Measurements from ENCODE around the gene STEAP2. TPM values are rescaled to one million over a fixed set of nuclear protein-coding genes. Genes with fewer than 3 reads are reported as not detected.
"Not testable (repeated sequence)": the region's sequence is repeated elsewhere in the genome, so short reads cannot be mapped to it uniquely, and the experiment has no call there.

STEAP2 gene
- polyA plus RNA-seq, 4 donors: 8.1 to 18.3 (median 12.7) TPM

DNA sequence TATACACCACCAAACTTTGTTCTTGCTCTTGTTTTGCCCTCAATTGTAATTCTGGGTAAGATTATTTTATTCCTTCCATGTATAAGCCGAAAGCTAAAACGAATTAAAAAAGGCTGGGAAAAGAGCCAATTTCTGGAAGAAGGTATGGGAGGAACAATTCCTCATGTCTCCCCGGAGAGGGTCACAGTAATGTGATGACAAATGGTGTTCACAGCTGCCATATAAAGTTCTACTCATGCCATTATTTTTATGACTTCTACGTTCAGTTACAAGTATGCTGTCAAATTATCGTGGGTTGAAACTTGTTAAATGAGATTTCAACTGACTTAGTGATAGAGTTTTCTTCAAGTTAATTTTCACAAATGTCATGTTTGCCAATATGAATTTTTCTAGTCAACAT, 20.9 kb downstream of the STEAP2 start:
- no peak for DNase-seq (ENCODE audit: low read depth in 4 of 4, low spot score in 2 of 4)

DNA sequence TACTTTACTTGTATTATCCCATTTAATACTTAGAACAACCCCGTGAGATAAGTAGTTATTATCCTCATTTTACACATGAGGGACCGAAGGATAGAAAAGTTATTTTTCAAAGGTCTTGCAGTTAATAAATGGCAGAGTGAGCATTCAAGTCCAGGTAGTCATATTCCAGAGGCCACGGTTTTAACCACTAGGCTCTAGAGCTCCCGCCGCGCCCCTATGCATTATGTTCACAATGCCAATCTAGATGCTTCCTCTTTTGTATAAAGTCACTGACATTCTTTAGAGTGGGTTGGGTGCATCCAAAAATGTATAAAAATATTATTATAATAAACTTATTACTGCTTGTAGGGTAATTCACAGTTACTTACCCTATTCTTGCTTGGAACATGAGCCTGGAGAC, 22.0 kb downstream of the STEAP2 start:
- no peak for DNase-seq (ENCODE audit: low read depth in 4 of 4, low spot score in 2 of 4)

DNA sequence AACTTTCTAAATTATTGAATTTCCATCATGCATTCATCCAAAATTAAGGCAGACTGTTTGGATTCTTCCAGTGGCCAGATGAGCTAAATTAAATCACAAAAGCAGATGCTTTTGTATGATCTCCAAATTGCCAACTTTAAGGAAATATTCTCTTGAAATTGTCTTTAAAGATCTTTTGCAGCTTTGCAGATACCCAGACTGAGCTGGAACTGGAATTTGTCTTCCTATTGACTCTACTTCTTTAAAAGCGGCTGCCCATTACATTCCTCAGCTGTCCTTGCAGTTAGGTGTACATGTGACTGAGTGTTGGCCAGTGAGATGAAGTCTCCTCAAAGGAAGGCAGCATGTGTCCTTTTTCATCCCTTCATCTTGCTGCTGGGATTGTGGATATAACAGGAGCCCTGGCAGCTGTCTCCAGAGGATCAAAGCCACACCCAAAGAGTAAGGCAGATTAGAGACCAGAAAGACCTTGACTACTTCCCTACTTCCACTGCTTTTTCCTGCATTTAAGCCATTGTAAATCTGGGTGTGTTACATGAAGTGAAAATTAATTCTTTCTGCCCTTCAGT, 25.3 kb downstream of the STEAP2 start:
- no peak for DNase-seq (ENCODE audit: low read depth in 4 of 4, low spot score in 2 of 4)

DNA sequence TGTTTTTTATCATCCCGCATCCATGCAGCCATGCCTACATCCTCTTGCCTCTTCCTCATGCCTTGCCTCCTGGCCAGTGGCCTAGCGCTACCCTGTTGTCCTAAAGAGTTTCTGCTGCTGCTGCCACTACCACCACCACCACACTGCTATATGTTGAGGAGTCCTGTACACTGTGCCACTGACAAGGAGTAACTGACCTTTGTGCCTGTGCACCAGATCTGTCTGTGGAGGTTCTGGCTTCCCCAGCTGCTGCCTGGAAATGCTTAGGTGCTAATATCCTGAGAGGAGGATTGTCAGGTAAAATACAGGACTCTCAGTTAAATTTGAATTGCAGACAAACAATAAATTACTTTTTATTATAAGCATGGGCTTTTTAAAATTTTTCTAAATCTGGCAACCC, 26.5 kb downstream of the STEAP2 start:
- no peak for DNase-seq (ENCODE audit: low read depth in 4 of 4, low spot score in 2 of 4)

DNA sequence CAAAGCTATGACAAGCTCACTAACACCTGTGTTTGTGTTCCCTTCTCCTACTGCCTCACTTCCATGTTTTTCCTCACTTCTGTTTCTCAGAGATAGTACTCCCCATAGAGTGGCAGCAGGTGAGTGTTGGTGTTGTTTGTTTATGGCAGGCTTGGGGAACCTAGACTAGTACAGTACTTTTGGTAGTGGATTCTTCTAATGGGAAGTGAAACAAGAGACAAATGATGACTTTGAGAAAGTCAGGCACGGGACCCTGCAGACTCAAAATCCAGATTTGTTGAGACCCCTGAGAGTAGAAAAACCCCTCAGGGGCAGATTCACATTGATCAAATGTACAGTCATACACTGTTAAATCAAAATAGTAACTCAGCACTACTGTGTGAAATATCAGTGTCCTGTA, 27.0 kb downstream of the STEAP2 start:
- no peak for DNase-seq (ENCODE audit: low read depth in 4 of 4, low spot score in 2 of 4)

DNA sequence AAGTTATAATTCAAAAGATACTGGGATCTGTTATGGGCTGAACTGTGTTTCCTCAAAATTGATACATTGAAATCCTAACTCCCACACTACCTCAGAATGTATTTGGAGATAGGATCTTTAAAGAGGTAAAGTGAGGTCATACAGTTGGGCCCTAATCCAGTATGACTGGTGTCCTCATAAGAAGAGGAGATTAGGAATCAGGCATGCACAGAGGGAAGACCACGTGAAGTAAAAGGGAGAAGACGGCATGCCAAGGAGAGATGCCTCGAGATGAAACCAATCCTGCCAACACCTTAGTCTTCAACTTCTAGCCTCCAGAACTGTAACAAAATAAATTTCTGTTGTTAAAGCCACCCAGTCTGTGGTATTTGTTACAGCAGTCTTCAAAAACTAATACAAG, 27.5 kb downstream of the STEAP2 start:
- DNase-seq (ENCODE audit: low read depth in 4 of 4, low spot score in 2 of 4): no peak

DNA sequence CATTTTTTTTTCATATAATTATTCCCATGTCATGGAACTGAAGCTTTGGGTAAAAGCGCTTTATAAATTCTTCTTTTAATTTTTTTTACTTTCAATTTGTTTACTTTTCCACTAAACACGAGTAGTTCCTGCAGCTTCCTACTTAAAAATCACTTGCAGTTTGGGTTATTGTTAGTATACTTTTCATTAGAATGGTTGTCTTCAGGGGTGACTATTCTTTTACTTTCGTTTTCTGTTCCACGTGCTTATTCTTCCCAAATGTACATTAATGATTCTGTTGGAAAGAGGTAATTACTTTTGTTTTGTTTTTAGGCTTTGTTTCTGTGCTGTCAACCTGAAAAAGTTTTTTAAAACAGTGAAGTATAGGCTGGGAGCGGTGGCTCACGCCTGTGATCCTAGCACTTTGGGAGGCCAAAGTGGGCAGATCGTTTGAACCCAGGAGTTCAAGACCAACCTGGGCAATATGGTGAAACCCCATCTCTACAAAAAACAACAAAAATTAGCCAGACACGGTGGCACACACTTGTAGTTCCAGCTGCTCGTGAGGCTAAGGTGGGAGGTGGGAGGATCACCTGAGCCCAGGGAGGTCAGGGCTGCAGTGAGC, 28.2 kb downstream of the STEAP2 start:
- no peak for DNase-seq (ENCODE audit: low read depth in 4 of 4, low spot score in 2 of 4)

DNA sequence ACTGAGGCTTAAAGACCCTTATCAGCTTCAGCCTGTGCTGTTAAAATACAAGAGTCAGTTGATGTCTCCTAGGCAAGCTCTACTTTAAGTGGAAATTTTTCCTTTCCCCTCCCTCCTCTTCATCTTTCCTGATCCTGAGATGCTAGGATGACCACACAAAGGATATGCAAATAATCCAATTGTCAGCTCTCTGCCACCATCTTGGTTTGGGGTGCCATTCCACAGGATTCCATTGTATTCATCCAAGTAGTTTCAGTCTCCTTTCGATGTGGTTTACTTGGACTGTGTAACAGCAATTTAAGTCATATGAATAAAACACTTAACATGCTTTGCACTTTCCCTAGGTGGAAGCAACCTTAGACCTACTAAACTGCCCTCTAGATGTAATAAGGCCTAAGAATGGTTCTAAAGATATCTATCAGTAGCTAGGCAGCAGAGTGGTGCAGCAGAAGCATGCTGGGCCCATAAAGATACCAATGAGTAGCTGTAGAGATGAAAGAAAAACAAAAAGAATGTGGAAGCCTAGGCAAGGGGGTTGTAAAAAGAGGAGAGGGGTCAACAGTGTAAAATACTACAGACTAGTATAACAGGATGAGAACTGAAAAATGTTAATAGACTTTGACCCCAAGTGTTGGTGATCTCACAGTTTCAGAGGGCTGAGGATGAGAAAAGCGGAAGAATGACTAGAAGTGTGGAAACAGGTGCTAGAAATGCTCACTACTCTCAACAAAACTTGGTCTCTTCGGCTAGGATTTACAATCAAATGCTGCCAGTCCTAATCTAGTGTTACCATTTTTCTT, 31.0 kb downstream of the STEAP2 start:
- DNase-seq (ENCODE audit: low read depth in 4 of 4, low spot score in 2 of 4): no peak

DNA sequence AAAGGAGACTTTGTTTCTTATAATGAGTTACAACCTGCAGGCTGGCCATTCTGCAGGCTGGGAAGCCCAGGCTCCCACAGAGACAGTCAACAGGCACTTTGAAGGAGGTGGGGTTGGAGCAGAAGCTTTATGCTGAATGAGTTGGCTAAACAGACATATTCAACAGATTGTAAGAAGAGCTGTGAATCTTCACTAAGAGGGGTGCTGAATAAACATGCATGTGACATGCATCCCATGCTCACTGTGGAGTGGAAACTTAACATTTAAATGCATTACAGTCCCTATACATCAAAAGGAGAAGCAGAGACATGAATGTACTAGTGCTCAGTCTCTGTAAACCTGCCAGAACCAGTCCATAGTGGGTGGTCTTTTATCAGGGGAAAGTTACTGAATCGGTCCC, 32.0 kb downstream of the STEAP2 start:
- DNase-seq (ENCODE audit: low read depth in 4 of 4, low spot score in 2 of 4): no peak

DNA sequence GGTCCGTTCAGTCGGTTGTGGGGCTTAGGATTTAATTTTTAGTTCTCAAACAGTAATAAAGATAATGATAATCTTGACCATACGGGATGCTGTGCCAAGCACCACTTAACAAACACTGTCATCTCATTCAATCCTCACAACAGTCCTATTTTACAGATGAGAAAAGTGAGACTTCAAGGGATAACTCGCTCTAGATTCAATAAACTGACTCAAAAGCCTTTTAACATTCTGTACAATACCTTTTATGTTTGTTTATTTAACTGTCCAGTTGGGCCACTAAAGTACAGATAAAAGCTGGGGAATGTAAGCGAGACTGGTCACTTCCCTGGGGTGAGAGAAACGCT, 33.0 kb downstream of the STEAP2 start:
- DNase-seq (ENCODE audit: low read depth in 4 of 4, low spot score in 2 of 4): no peak

DNA sequence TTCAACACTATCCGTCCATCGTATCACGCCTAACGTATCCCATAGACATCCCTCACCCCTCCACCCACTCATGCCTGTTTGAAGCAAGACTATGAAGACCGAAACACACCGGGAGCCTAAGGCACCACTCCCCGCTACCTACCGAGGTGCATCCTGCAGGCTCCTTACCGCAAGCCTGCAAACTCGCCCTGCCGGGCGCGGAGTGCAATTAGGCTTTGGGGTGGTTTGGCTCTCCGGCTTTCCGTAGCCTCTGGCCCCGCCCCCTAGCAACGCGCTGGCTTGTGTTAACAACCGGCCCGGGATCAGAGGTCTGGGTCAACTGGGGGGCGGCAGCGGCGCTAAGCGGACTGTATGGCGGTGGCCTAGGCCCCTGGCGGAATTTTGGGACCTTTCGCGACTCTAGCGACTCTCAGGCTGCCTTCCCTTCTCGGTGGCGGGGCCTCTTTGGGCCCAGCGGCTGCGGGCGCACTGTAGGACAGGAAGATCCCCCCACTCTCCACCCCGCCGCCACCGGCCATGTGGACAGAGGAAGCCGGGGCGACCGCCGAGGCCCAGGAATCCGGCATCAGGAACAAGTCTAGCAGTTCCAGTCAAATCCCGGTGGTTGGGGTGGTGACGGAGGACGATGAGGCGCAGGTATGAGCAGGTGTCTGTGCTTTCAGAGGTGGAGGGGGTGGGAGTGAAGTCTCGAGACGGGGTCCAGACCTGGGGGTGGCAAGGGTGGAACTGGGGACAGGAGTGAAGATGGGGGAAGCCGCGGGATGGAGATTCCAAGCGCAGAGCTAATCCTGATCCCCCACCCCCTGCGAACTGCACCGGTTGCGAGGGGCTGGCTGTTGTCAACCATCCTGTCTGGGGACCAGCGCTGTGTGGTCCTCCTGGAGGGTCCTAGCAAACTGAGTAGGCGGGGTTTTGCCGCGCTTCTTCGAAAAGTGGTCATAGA, 33.6 kb downstream of the STEAP2 start, which contains the start of gene CFAP69:
Gene CFAP69 (plus strand): TSS at position 266 of the 943 bp plus-strand sequence. CDS start 251 bp downstream, at position 517.
- DNase-seq (ENCODE audit: low read depth in 4 of 4, low spot score in 2 of 4): peak; percentile 85 to 88 (median 86)

DNA sequence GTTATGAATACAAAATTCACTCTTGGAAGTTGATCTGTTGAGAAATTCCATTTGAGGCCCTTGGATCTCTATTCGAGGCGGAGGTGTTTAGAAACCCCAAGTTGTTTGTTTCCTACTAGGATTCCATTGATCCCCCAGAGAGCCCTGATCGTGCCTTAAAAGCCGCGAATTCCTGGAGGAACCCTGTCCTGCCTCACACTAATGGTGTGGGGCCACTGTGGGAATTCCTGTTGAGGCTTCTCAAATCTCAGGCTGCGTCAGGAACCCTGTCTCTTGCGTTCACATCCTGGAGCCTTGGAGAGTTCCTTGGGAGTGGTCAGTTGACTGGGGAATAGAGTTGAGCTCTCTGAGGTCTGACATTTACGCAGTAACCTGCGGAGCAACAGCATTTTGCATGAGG, 34.6 kb downstream of the STEAP2 start:
- no peak for DNase-seq (ENCODE audit: low read depth in 4 of 4, low spot score in 2 of 4)

DNA sequence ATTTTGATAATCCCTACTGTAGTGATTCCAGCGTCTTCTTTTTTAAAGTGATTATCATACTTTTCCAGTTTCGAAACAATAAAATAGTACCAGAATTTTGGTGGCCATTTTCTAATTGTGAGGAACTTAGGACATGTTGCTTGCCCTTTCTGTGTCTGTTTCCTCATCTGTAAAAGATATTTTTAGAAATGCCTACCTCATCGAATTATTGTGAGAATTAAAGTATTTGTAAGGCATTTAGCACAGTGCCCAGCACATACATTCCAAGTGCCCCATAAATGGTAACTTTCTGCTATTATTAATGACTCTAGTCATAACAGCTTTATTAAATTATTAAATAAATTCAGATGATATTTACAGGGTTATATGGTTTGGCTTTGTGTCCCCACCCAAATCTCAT, 37.2 kb downstream of the STEAP2 start:
- no peak for DNase-seq (ENCODE audit: low read depth in 4 of 4, low spot score in 2 of 4)

DNA sequence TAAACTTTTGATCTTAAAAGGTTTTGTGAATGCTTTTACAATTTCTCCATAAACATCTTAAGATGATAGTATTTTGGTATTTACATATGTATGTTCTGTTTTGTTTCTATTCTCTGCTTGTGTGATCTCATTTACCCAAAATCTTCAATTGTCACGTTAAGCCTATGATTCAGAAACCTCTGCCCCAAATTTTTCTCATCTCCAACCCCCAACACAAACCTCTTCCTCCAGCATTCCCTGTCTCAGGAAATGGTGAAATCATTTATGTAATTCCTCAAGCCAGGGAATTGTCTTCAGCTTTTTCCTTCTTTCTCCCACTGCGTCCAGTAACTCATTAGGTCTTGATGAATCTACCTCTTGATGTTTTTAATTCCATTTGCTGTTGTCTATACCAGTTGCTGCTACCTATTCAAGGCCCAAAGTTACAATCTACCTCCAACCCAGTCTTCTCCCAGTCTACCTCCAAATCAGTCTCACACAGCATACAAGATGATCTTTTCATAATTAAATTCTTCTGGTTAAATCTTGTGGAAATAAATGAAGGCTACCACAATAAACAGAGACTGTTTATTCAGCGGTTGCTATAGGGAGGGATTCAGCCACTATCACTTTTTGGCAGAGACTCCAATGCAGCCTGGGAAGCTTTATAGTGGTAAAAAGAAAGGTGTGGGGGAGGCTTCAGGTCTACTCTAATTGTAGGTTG, 39.2 kb downstream of the STEAP2 start:
- DNase-seq (ENCODE audit: low read depth in 4 of 4, low spot score in 2 of 4): no peak

DNA sequence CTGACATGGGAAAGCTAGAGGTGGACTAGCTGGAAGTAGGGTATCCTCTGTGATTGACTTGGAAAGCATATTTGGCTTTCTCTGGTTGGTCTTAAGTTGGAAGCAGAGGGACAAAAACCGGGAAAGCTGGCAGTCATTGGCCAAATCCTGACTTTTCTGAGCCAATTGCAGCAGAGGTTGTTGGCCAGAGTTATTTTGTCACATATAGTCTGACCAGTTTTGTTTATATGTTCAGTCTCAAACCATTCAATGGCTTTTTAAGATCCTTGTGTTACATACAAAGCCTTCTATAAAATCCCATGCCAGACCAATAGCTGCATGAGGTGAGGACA, 39.7 kb downstream of the STEAP2 start:
- no peak for DNase-seq (ENCODE audit: low read depth in 4 of 4, low spot score in 2 of 4)

DNA sequence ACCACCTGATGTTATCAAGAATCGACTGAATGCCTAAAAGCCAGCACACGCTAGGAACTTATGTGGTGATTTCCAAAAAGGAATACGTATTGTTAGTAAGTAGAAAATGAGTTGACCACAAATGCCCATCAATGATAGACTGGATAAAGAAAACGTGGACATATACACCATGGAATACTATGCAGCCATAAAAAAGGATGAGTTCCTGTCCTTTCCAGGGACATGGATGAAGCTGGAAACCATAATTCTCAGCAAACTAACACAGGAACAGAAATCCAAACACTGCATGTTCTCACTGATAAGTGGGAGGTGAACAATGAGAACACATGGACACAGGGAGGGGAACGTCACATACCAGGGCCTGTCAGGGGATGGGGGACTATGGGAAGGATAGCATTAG, 44.5 kb downstream of the STEAP2 start:
- not testable (repeated sequence) for DNase-seq (ENCODE audit: low read depth in 4 of 4, low spot score in 2 of 4)

DNA sequence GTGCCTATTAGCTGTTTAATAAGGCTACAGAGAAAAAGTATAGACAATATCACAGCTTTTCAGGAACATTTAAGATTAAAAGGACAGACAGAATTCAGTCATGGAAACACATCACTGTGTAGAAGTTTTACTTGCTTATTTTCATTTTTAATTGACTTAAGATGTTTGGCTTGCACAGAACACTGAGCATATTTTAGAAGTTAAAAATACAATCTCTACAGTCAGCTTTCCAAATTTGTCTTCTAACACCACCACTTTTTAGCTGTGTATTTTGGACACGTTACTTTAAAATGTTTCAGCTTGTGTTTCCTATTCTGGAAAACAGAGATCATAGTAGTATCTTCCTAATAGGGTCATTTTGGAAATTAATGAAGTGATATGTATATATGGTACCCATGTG, 45.2 kb downstream of the STEAP2 start:
- DNase-seq (ENCODE audit: low read depth in 4 of 4, low spot score in 2 of 4): no peak

DNA sequence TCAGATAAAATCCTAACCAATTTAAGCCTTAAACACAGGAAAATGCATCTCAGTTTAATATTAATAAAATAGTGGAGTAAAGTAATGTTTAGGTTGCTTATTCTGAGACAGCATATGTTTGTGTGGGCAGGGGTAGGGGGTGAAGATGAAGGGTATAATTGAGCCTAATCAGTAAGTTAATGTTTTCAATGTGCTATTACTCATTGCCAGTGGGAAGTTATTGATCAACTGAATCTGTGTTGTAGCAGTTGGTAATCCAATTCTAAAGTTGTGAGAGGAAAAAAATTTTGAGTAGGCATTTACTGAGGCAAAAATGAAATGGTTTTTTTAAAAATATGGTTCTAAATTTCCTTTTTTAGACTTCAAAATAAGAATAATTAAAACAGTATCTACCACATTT, 49.9 kb downstream of the STEAP2 start:
- no peak for DNase-seq (ENCODE audit: low read depth in 4 of 4, low spot score in 2 of 4)

DNA sequence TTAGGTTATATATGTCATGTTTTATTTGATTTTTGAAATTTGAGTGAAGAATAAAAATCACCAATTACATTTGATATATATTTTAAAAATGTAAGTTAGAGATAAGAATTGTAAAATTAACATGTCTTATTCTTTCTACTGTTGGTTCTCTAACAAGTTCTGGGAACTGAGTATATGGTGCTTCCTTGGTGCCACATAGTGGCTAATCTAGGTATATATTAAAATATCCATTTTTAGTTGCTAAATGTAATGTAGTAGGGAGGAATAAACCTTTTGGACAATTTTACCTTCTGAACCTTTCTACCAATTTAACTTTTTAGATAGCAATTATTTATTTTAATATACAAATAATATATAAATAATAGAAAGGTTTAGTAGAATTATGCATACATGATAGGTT, 50.9 kb downstream of the STEAP2 start:
- no peak for DNase-seq (ENCODE audit: low read depth in 4 of 4, low spot score in 2 of 4)

DNA sequence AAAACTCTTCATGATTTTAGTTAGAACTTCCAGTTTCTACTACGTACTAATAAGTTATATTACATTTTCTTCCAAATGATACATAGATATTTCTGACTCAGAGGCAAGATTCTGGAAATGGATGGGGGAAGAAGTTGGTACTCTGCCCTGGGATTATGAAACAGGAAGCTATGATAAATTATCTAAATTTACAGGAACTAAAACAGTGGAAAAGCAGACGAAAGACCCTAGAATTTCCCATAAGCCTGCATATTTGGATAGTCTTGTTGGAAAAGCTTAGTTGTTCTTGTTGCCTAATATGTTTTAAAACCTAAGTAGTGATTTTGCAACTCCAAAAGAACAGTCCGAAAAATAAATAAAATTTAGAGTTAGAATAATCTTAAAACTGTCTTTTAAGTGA, 55.3 kb downstream of the STEAP2 start:
- DNase-seq (ENCODE audit: low read depth in 4 of 4, low spot score in 2 of 4): no peak

All from left renal cortex interstitium (tissue), 4 donors.